ENCODE measurements around the gene KIAA1586. TPM values are rescaled to one million over a fixed set of nuclear protein-coding genes. Genes with fewer than 3 reads are reported as not detected.

KIAA1586 gene
- total and polyA plus RNA-seq, 9 of the 15 experiments (the other 6 are each of a cell fraction or from before 2014, with no cell fraction given), result 23.4 to 43.6 (median 29.5) TPM

DNA sequence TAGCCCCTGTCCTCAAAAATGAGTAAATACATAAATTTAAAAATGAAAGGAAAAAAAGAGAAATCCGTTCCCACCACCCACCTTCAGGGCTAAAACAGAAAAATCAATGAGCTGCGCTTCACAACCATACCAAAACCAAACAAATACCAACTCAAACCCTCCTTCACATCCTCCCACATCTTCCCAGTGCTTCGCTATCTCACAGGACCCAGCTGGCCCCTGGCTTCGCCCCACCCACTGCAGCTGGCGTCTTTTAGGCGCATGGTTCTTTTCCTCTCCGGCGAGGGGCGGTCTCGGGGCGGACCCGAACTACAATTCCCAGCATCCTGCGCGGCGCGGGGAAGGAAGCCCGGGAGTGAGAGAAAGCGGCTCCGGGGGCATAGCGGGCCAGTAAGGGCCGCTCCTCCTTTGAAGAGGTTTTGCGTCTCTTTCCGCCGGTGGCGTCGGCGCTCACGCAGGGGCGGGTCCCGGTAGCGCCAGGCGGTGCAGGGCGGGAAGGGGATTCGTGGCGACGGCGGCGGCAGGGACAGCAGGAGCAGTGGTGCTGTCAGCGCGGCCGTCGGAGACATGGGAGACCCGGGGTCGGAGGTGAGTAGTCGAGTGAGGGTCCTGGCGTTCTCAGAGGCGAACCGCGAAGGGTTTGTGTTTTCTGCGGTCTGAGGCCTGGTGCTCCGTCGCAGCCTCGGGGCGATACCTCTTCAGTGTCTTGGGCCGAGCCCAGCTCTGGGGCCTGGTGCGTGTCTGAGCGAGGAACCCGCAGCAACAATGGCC lies 43.4 kb downstream of the KIAA1586 start, which contains the start of gene ZNF451 (continued):
- TF ChIP-seq MEIS2 (IDR thresholded peaks at IDR 0.05; ENCODE audit: partially characterized antibody) (peak; percentile 16), CBFA2T2 (conservative IDR thresholded peaks at IDR 0.05) (peak; percentile 97), BRF1 (IDR thresholded peaks at IDR 0.05; ENCODE audit: borderline replicate concordance, extremely low read depth, insufficient read length) (no peak), SMAD4 (CRISPR knock-in tag; conservative IDR thresholded peaks at IDR 0.05) (peak; percentile 86), PRPF4 (IDR thresholded peaks at IDR 0.05; ENCODE audit: insufficient read depth, low read depth, low read length, poor library complexity, severe bottlenecking) (no peak), ZNF124 (CRISPR knock-in tag; IDR thresholded peaks at IDR 0.05) (no peak), ARID2 (IDR thresholded peaks at IDR 0.05) (no peak), NFE2 (IDR thresholded peaks at IDR 0.05; ENCODE audit: low read depth) (no peak), XRCC3 (IDR thresholded peaks at IDR 0.05) (no peak), KDM5B (IDR thresholded peaks at IDR 0.05; ENCODE audit: insufficient replicate concordance, low read depth, low read length) (peak; percentile 63), ZNF77 (CRISPR knock-in tag; IDR thresholded peaks at IDR 0.05) (no peak), MCM7 (IDR thresholded peaks at IDR 0.05) (peak in 1 of 2 experiments; percentile 10; a peak in 1 of 4 replicates), DIDO1 (tag; IDR thresholded peaks at IDR 0.05; ENCODE audit: low read depth) (no peak)
- TF ChIP-seq, protein P1, sequence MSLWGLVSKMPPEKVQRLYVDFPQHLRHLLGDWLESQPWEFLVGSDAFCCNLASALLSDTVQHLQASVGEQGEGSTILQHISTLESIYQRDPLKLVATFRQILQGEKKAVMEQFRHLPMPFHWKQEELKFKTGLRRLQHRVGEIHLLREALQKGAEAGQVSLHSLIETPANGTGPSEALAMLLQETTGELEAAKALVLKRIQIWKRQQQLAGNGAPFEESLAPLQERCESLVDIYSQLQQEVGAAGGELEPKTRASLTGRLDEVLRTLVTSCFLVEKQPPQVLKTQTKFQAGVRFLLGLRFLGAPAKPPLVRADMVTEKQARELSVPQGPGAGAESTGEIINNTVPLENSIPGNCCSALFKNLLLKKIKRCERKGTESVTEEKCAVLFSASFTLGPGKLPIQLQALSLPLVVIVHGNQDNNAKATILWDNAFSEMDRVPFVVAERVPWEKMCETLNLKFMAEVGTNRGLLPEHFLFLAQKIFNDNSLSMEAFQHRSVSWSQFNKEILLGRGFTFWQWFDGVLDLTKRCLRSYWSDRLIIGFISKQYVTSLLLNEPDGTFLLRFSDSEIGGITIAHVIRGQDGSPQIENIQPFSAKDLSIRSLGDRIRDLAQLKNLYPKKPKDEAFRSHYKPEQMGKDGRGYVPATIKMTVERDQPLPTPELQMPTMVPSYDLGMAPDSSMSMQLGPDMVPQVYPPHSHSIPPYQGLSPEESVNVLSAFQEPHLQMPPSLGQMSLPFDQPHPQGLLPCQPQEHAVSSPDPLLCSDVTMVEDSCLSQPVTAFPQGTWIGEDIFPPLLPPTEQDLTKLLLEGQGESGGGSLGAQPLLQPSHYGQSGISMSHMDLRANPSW (CRISPR knock-in tag; IDR thresholded peaks at IDR 0.05), result no peak
- TF ChIP-seq, protein P2, sequence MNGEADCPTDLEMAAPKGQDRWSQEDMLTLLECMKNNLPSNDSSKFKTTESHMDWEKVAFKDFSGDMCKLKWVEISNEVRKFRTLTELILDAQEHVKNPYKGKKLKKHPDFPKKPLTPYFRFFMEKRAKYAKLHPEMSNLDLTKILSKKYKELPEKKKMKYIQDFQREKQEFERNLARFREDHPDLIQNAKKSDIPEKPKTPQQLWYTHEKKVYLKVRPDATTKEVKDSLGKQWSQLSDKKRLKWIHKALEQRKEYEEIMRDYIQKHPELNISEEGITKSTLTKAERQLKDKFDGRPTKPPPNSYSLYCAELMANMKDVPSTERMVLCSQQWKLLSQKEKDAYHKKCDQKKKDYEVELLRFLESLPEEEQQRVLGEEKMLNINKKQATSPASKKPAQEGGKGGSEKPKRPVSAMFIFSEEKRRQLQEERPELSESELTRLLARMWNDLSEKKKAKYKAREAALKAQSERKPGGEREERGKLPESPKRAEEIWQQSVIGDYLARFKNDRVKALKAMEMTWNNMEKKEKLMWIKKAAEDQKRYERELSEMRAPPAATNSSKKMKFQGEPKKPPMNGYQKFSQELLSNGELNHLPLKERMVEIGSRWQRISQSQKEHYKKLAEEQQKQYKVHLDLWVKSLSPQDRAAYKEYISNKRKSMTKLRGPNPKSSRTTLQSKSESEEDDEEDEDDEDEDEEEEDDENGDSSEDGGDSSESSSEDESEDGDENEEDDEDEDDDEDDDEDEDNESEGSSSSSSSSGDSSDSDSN (IDR thresholded peaks at IDR 0.05; ENCODE audit: borderline replicate concordance in 1 of 2, low read depth in 2 of 2, low read length in 2 of 2), result 0 out of 4 replicates have a peak, but pooled peaks have one; percentile 59 to 64
- TF ChIP-seq, protein P3, sequence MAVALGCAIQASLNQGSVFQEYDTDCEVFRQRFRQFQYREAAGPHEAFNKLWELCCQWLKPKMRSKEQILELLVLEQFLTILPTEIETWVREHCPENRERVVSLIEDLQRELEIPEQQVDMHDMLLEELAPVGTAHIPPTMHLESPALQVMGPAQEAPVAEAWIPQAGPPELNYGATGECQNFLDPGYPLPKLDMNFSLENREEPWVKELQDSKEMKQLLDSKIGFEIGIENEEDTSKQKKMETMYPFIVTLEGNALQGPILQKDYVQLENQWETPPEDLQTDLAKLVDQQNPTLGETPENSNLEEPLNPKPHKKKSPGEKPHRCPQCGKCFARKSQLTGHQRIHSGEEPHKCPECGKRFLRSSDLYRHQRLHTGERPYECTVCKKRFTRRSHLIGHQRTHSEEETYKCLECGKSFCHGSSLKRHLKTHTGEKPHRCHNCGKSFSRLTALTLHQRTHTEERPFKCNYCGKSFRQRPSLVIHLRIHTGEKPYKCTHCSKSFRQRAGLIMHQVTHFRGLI (CRISPR knock-in tag; IDR thresholded peaks at IDR 0.05), result no peak
- TF ChIP-seq, protein P4, sequence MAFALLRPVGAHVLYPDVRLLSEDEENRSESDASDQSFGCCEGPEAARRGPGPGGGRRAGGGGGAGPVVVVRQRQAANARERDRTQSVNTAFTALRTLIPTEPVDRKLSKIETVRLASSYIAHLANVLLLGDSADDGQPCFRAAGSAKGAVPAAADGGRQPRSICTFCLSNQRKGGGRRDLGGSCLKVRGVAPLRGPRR (CRISPR knock-in tag; IDR thresholded peaks at IDR 0.05), result no peak
- TF ChIP-seq, protein P5, sequence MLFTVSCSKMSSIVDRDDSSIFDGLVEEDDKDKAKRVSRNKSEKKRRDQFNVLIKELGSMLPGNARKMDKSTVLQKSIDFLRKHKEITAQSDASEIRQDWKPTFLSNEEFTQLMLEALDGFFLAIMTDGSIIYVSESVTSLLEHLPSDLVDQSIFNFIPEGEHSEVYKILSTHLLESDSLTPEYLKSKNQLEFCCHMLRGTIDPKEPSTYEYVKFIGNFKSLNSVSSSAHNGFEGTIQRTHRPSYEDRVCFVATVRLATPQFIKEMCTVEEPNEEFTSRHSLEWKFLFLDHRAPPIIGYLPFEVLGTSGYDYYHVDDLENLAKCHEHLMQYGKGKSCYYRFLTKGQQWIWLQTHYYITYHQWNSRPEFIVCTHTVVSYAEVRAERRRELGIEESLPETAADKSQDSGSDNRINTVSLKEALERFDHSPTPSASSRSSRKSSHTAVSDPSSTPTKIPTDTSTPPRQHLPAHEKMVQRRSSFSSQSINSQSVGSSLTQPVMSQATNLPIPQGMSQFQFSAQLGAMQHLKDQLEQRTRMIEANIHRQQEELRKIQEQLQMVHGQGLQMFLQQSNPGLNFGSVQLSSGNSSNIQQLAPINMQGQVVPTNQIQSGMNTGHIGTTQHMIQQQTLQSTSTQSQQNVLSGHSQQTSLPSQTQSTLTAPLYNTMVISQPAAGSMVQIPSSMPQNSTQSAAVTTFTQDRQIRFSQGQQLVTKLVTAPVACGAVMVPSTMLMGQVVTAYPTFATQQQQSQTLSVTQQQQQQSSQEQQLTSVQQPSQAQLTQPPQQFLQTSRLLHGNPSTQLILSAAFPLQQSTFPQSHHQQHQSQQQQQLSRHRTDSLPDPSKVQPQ (CRISPR knock-in tag; IDR thresholded peaks at IDR 0.05; ENCODE audit: borderline replicate concordance), result no peak
